Panc1 (cell line): Measurements from ENCODE around the gene ZNF212. TPM values are rescaled to one million over a fixed set of nuclear protein-coding genes. Genes with fewer than 3 reads are reported as not detected.

ENCODE experiments used
- ATAC-seq: fragments of 200-7000 bp; cut with Tn5 transposase; 2 replicates; pipeline ENCODE4 v1.9.1; 2020; ENCODE audit warnings: mild to moderate bottlenecking, moderate library complexity
- BruUV-seq: library from RNA; stranded (reverse); fragments of 400-500 nt; replicated peaks from 2 replicates; lab custom pipeline; 2021; lab: Mats Ljungman, UMichigan
- CTCF ChIA-PET: fragments of 300-600 bp; sonication (Branson Sonifier 250); formaldehyde crosslinking; loops from one replicate; lab custom pipeline; 2022; ENCODE audit warnings: antibody characterized with exemption; lab: Charles Lee
- POLR2A ChIA-PET: fragments of 300-600 bp; sonication (Branson Sonifier 250); formaldehyde crosslinking; loops from one replicate; lab custom pipeline; 2022; ENCODE audit warnings: antibody characterized with exemption; lab: Charles Lee
- DNase-seq: peaks from one replicate; pipeline ENCODE4 v3.0.0-alpha.2; 2010; ENCODE audit warnings: low read depth, low spot score
- H3K27ac ChIP-seq: 2 replicates; pipeline ENCODE4 v1.5.1; 2011; ENCODE audit warnings: mild to moderate bottlenecking, low read length, inconsistent platforms
- H3K27me3 ChIP-seq: fragments of 200-500 bp; sonication (Bioruptor generic); 2 replicates; pipeline ENCODE4 v1.6.0; 2014; ENCODE audit warnings: low read length, inconsistent platforms; ENCODE audit not compliant: control insufficient read depth, insufficient read depth
- H3K36me3 ChIP-seq: fragments of 200-500 bp; sonication (Bioruptor generic); 2 replicates; pipeline ENCODE4 v1.5.1; 2014; ENCODE audit warnings: inconsistent platforms, mild to moderate bottlenecking, low read length, moderate library complexity; ENCODE audit not compliant: control insufficient read depth, insufficient read depth
- H3K4me1 ChIP-seq: 2 replicates; pipeline ENCODE4 v1.5.1; 2011; ENCODE audit warnings: inconsistent platforms, mild to moderate bottlenecking, low read length, moderate library complexity; ENCODE audit not compliant: control insufficient read depth, insufficient read depth
- H3K4me3 ChIP-seq, 2 experiments: 2 replicates each; pipeline ENCODE4 v1.5.1; 2011 to 2012; ENCODE audit warnings: low read depth in 2 of 2, low read length in 2 of 2, mild to moderate bottlenecking in 2 of 2, inconsistent platforms in 1 of 2, moderate library complexity in 1 of 2
- H3K9me3 ChIP-seq: fragments of 200-500 bp; sonication (Bioruptor generic); 2 replicates; pipeline ENCODE4 v1.5.1; 2014; ENCODE audit warnings: low read depth, mild to moderate bottlenecking, inconsistent platforms, low read length, moderate library complexity; ENCODE audit not compliant: control insufficient read depth, insufficient read depth
- CTCF ChIP-seq: fragments of 450-650 bp; IDR thresholded peaks from 2 replicates; pipeline ENCODE4 v1.5.1; 2017; ENCODE audit warnings: mild to moderate bottlenecking
- POLR2AphosphoS5 ChIP-seq: IDR thresholded peaks from 2 replicates; pipeline ENCODE4 v1.6.1; 2012; ENCODE audit warnings: mild to moderate bottlenecking, low read depth, low read length, moderate library complexity
- REST ChIP-seq, 2 experiments: IDR thresholded peaks; 2 replicates each; pipeline ENCODE4 v1.6.1; 2011 to 2012; ENCODE audit warnings: low read depth in 2 of 2, control low read depth in 1 of 2, low read length in 1 of 2, mild to moderate bottlenecking in 1 of 2, moderate library complexity in 1 of 2; ENCODE audit not compliant: insufficient read depth in 1 of 2
- SIN3A ChIP-seq: IDR thresholded peaks from 2 replicates; pipeline ENCODE4 v1.6.1; 2012; ENCODE audit warnings: low read depth, mild to moderate bottlenecking, low read length, moderate library complexity, borderline replicate concordance; ENCODE audit not compliant: insufficient read depth
- TCF7L2 ChIP-seq: IDR thresholded peaks from 2 replicates; pipeline ENCODE4 v1.6.1; 2011; ENCODE audit warnings: mild to moderate bottlenecking, low read depth, low read length, inconsistent platforms
- in situ Hi-C: cut with HindIII; loops from 2 replicates; pipeline ENCODE4 v1.10.0; 2016; ENCODE audit warnings: low sequenced_read_pairs, low pct_unique_long_range_greater_than_20kb
- intact Hi-C: fragments of 100-400 bp; cut with micrococcal nuclease; formaldehyde crosslinking; loops from one replicate; pipeline ENCODE4 v1.10.0; 2022; ENCODE audit not compliant: unreplicated experiment
- total RNA-seq: library from RNA; stranded (reverse); gene quantifications from one replicate; pipeline ENCODE4 v1.2.1, GENCODE V29; 2021; ENCODE audit not compliant: unreplicated experiment

The ZNF212 gene
- total RNA-seq, 1 experiment from 2014 or later: 11.3 TPM

- in situ Hi-C loops: no loop called here
- H3K27ac ChIP-seq: no peak overlapping the region
- TF ChIP-seq SIN3A: no peak
- no peak for TF ChIP-seq CTCF
- TF ChIP-seq POLR2AphosphoS5: no peak
- no peak for TF ChIP-seq REST (IDR thresholded peaks at IDR 0.05; ENCODE audit: insufficient read depth in 1 of 2, low read depth in 2 of 2, low read length in 1 of 2)
- TF ChIP-seq TCF7L2: no peak
- CTCF ChIA-PET: interaction anchor here (0.6 kb wide), 1 partner anchor 17 kb away, joined by 5 read pairs; no protein-coding TSS in a partner anchor
- no peaks in the 10 kb centered on the region for H3K9me3 ChIP-seq
- DNase-seq (no peak), ATAC-seq (no peak)
- H3K27me3 ChIP-seq: no peaks in the 10 kb centered on the region
- BruUV-seq: no TSS peak
- H3K4me1 ChIP-seq: no peaks in the 10 kb centered on the region; the same call in 1 of the 2 replicates
- no peak overlapping the region for H3K4me3 ChIP-seq
- no peaks in the 10 kb centered on the region for H3K36me3 ChIP-seq
- intact Hi-C loops: no loop called here
- POLR2A ChIA-PET: no interaction called here
These were observed 52.5 kb downstream of the ZNF212 start for GRCh38 chr7:149291781-149292461.

GRCh38 chr7:149292462-149292823 is 53.0 kb downstream of the ZNF212 start:
- ATAC-seq: no peak
- no peaks in the 10 kb centered on the region for H3K4me1 ChIP-seq
- intact Hi-C loops: no loop called here

More at GRCh38 chr7:149292462-149292823, 53.0 kb downstream of the ZNF212 start:
- TF ChIP-seq TCF7L2: no peak
- no peak for TF ChIP-seq REST (IDR thresholded peaks at IDR 0.05; ENCODE audit: insufficient read depth in 1 of 2, low read depth in 2 of 2, low read length in 1 of 2)
- no peak for TF ChIP-seq SIN3A
- TF ChIP-seq POLR2AphosphoS5: no peak
- TF ChIP-seq CTCF: no peak
- Histone ChIP-seq H3K4me3 (no peak overlapping the region), H3K27me3 (no peaks in the 10 kb centered on the region), H3K36me3 (no peaks in the 10 kb centered on the region), H3K9me3 (no peaks in the 10 kb centered on the region), H3K27ac (no peak overlapping the region)
- DNase-seq: no peak
- in situ Hi-C loops: no loop called here
- no TSS peak for BruUV-seq
- ChIA-PET POLR2A (no interaction called here), CTCF (interaction anchor here (0.6 kb wide), 1 partner anchor 18 kb away, joined by 5 read pairs; no protein-coding TSS in a partner anchor)
